GM19452 (cell line): ENCODE data around the gene PTCH1.

Source experiments
- ATAC-seq: cut with Tn5 transposase; IDR thresholded peaks from one replicate; pipeline ENCODE4 v1.9.1; 2021; ENCODE audit not compliant: unreplicated experiment

Gene PTCH1

GRCh38 chr9:95512709-95513095 lies 4.1 kb downstream of the PTCH1 start:
- ATAC-seq, result no peak

DNA sequence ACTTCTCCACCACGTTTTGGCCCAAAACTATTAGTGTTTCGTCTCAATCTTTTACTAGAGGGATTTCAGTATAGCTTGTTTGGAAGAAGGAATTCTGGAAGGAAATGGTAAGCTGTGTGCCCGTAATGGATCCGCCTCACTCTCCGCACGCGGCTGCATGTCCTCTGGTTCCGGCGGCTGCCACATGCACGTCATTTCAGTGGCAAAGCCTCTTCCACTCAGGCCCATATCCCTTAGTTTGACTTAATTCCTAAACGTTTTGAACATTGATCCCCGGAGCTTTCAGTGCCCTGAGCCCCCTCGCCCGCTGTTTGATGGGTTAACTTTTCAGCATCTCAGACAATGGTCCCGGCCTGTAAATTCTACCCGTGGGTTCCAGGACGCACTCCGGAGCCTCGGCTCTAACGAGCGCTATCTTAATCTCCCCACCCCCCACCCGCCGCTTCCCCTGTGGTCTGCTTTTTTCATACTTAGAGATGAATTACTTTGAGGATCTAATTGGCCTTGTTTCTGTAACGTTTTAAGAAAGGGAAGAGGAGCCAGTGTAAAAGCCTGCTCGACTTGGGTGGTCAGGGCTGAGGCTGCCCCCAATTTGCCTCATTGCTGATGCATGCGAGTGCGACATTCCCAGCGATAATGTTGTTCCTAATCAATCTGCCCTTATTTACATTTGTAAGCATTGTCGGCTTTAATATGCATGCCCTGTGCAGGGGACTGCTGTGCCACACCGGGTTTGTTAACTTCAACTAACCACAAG lies 4.6 kb downstream of the PTCH1 start:
- ATAC-seq, result no peak

DNA sequence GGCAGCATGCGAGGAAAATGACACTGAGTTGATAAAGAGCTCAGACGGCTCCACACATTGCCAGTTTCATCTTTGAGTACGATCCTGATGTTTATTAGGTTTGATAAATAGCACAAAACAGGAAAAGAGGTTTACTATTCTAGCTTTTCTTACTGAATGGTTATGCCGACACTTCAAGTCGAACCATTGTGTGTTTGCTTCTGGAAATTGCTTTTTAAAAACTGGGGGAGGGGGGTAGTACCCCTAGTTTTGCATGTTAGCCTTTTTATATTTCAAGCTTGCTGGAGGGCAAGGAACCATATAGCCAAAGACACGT lies 5.2 kb downstream of the PTCH1 start:
- no peak for ATAC-seq

GRCh38 chr9:95510709-95511615 lies 5.8 kb downstream of the PTCH1 start:
- ATAC-seq, result peak; percentile 46

- no peak for ATAC-seq
These were observed 6.7 kb downstream of the PTCH1 start for GRCh38 chr9:95509851-95510708.

DNA sequence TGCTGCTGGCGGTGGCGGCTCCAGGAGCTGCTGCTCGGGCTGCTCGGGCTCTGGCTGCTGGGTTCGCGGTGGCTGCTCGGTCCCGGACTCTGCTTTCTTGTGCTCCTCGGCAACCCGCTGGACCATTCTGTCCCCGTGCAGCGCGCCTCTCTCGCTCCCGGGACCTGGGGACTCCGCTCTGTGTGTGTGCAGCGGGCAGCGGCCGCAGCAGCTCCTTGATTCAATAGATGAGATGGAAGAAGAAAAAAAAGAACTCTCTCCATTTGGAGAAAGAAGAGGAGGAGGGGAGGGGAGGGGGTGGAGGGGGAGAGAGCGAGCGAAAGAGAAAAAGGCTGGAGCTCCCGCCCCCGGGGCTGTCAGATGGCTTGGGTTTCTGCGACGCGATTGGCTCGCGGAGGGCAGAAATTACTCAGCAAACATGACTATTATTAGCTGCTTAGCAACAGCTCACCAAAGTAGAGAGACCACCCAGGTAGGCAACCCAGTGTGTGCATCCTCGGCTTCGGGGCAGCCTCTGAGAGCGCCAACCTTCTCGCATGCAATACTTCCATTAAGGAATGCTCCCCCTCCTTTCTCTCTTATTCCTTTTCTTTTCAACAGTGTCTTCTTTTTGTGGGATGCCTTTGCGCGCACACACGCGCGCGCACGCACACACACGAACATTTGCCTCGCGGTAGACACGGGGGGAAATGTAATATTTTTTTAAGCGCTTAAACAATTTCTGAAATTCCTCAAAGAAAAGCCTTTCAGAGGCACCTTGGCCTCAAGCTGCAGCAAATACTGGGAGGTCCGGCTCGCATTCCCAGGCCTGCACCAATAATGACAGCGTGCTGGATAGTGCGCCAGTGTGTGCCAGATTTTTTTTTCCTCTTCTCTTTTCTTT lies 7.6 kb downstream of the PTCH1 start:
- ATAC-seq, result peak; percentile 37

GRCh38 chr9:95508242-95508967 lies 8.4 kb downstream of the PTCH1 start:
- no peak for ATAC-seq

DNA sequence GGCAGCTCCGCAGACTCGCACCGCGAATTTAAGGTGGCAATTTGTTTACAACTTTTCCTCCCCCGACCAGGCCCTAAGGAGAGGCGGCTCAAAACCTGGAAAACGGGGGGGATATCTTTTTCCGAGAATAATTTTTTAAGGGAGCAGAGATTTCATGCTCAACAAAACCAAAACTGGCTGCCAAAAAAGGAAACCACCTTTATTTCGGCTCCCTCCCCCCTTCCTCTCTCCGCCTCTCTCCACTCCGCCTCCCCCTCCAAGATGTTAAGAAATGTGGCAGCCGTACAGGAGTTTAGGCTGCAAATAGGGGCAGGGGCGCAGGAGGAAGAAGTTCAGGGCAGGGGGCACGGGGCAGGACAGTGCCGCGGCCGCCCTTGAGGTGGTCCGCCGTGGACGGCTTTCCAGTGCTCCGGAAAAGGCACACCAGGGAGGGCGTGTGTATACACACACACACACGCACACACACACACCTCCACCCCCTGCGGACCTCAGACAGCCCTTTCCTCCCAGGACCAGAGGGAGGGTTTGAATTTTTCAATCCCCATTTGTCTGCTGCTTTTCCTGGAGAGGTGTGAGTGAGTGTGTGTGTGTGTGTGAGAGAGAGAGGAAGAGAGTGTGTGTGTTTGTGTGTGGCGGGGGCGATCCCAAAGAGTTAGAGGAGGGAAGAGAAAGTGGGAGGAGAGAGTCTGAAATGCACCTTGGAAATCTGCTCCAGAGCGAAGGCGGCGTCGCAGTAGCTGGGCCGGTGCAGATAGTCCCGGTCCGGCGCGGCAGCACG lies 9.1 kb downstream of the PTCH1 start:
- no peak for ATAC-seq

- ATAC-seq, result no peak
These were observed 9.9 kb downstream of the PTCH1 start for GRCh38 chr9:95506678-95507463.

GRCh38 chr9:95506428-95506677 lies 10.4 kb downstream of the PTCH1 start:
- ATAC-seq, result no peak

DNA sequence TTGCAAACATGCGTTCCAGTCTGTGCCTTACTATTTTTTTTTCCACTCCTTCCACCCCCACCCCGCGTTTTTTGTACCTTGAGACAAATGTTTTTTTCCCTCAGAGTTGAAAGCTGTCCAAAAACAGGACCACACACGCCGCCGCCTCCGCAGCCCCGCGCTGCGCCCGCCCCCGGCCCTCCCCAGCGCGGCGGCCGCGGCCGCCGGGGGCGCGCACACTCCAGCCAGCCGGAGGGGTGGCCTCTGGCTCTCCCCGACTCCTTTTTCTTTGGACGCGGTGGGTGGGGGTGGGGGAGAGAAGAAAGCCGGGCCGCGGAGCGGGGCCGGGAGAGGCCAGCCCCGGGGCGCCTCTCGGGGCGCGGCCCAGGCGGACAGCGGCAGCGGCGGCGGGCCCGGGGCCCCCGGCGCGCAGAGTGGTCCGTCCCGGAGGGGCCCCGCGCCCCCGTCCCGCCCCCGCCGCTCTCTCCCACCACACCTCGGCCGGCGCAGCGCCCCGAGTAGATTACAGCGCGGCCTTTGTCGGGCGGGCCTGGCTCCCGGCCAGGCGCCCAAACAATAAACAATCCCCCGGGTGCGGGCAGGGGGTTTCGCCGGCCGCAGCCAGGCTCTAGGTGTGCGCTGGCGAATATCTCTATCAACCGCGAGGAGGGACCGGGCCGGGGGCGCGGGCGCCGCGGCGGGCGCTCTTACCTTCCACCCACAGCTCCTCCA lies 10.9 kb downstream of the PTCH1 start:
- ATAC-seq, result peak; percentile 30

GRCh38 chr9:95505072-95505716 lies 11.6 kb downstream of the PTCH1 start:
- ATAC-seq, result no peak

- no peak for ATAC-seq
These were observed 12.5 kb downstream of the PTCH1 start for GRCh38 chr9:95504053-95504963.

- ATAC-seq, result no peak
These were observed 13.4 kb downstream of the PTCH1 start for GRCh38 chr9:95503369-95503768.

DNA sequence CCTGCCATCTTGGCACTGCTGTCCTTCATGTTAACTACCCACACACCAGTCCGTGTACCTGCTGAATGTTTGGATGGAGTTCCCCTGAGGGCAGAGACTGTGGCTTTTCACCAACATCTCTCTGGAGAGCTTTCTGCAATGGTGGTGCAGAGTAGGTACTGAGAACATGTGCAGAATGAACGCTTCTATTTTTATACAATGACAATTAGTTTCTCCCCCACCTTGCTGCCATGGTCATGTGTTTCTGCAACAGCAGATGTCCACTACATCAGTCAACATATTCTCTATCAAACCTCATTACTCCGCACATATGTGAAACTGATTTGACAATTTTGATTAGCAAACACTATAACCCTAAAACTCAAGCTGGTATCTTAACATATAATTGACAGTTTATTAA lies 14.5 kb downstream of the PTCH1 start:
- ATAC-seq, result no peak

DNA sequence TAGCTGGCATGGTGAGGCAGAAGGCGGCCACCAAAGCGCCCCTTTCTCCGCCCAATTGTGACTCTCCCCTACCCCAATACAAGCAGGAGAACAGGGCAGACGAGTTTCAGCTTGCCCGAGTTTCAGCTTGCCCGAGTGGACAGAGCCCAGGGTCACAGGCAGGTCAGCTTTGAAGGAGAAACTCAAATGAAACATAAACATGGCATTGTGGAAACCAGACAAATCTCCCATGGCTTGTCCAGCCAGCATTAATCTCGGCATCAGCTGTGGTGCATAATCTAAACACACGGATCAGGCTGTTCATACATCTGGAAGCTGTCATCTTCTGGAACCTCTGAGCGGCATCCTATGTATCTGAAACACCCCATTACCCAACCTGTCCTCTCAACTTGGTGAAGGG lies 16.9 kb downstream of the PTCH1 start:
- ATAC-seq, result no peak
